Inferior parietal cortex (tissue), 1 donor: ENCODE data around the gene MYO18B.

Experiments used
- DNase-seq: peaks from one replicate; pipeline ENCODE4 v3.0.0-alpha.2; 2016; ENCODE audit errors: extremely low spot score

Gene MYO18B

GRCh38 chr22:25777411-25777810 lies 35.4 kb downstream of the MYO18B start:
- no peak for DNase-seq

GRCh38 chr22:25777870-25778269 lies 35.9 kb downstream of the MYO18B start:
- DNase-seq = peak; percentile 37

GRCh38 chr22:25779426-25779825 lies 37.4 kb downstream of the MYO18B start:
- DNase-seq = no peak

- DNase-seq = no peak
Measured at GRCh38 chr22:25779890-25780289, 37.9 kb downstream of the MYO18B start.

- DNase-seq = no peak
Measured at GRCh38 chr22:25780673-25781072, 38.7 kb downstream of the MYO18B start.

GRCh38 chr22:25781801-25782200 lies 39.8 kb downstream of the MYO18B start:
- no peak for DNase-seq

GRCh38 chr22:25782831-25783230 lies 40.8 kb downstream of the MYO18B start:
- DNase-seq = no peak

GRCh38 chr22:25783856-25784255 lies 41.9 kb downstream of the MYO18B start:
- DNase-seq = no peak

- DNase-seq = no peak
Measured at GRCh38 chr22:25786165-25786564, 44.2 kb downstream of the MYO18B start.

GRCh38 chr22:25791556-25791955 lies 49.6 kb downstream of the MYO18B start:
- no peak for DNase-seq

- DNase-seq = no peak
Measured at GRCh38 chr22:25795478-25795877, 53.5 kb downstream of the MYO18B start.

GRCh38 chr22:25797498-25798290 lies 55.7 kb downstream of the MYO18B start:
- no peak for DNase-seq

GRCh38 chr22:25800766-25801165 lies 58.8 kb downstream of the MYO18B start:
- no peak for DNase-seq

- DNase-seq = no peak
Measured at GRCh38 chr22:25802018-25802417, 60.0 kb downstream of the MYO18B start.

- no peak for DNase-seq
Measured at GRCh38 chr22:25804676-25805075, 62.7 kb downstream of the MYO18B start.

- no peak for DNase-seq
Measured at GRCh38 chr22:25806579-25806978, 64.6 kb downstream of the MYO18B start.

GRCh38 chr22:25814685-25815084 lies 72.7 kb downstream of the MYO18B start:
- DNase-seq = no peak

GRCh38 chr22:25815561-25815960 lies 73.6 kb downstream of the MYO18B start:
- no peak for DNase-seq

- no peak for DNase-seq
Measured at GRCh38 chr22:25816522-25817059, 74.6 kb downstream of the MYO18B start.

GRCh38 chr22:25817092-25817943 lies 75.3 kb downstream of the MYO18B start:
- DNase-seq = no peak

GRCh38 chr22:25818541-25818940 lies 76.6 kb downstream of the MYO18B start:
- DNase-seq = no peak

- no peak for DNase-seq
Measured at GRCh38 chr22:25822344-25822743, 80.4 kb downstream of the MYO18B start.

GRCh38 chr22:25823276-25823675 lies 81.3 kb downstream of the MYO18B start:
- DNase-seq = no peak
